Left renal pelvis (tissue), 4 donors: ENCODE data around the gene FAM187B. TPM values are rescaled to one million over a fixed set of nuclear protein-coding genes. Genes with fewer than 3 reads are reported as not detected.

Experiments
- DNase-seq, 4 donors: peaks; one replicate each; pipeline ENCODE4 v3.0.0-alpha.2; 2013; ENCODE audit warnings: low read depth in 4 of 4, low spot score in 3 of 4
- polyA plus RNA-seq, 4 donors: library from polyadenylated mRNA; unstranded; fragments of 120-200 nt; gene quantifications; one replicate each; pipeline ENCODE4 v1.2.1, GENCODE V29; 2013; ENCODE audit not compliant: insufficient read length in 4 of 4

The FAM187B gene
- polyA plus RNA-seq = not detected

- no peak for DNase-seq
Measured at GRCh38 chr19:35228177-35228930, at the start of gene FAM187B. Gene FAM187B (minus strand): TSS chr19:35228739. CDS start chr19:35228680, 59 bp downstream.

- DNase-seq = no peak
Measured at GRCh38 chr19:35276706-35277281, 48.3 kb upstream of the FAM187B start.

GRCh38 chr19:35274323-35274722, 45.8 kb upstream of the FAM187B start:
- DNase-seq = no peak

GRCh38 chr19:35273686-35274259, 45.2 kb upstream of the FAM187B start:
- no peak for DNase-seq

GRCh38 chr19:35272954-35273649, 44.6 kb upstream of the FAM187B start:
- no peak for DNase-seq

GRCh38 chr19:35272122-35272719, 43.7 kb upstream of the FAM187B start:
- DNase-seq = no peak

GRCh38 chr19:35271546-35271945, 43.0 kb upstream of the FAM187B start:
- no peak for DNase-seq

GRCh38 chr19:35270381-35270811, 41.9 kb upstream of the FAM187B start:
- no peak for DNase-seq

- peak; percentile 63 to 72 (median 68) for DNase-seq
Measured at GRCh38 chr19:35269438-35270117, 41.0 kb upstream of the FAM187B start.

- no peak for DNase-seq
Measured at GRCh38 chr19:35268536-35269437, 40.2 kb upstream of the FAM187B start, which contains the start of gene USF2. Gene USF2 (plus strand): TSS chr19:35268962. CDS start chr19:35269102, 140 bp downstream.

GRCh38 chr19:35267818-35268535, 39.4 kb upstream of the FAM187B start:
- peak in 2 of 4 donors; percentile 52 to 63 for DNase-seq

- peak in 1 of 4 donors; percentile 29 for DNase-seq
Measured at GRCh38 chr19:35267353-35267817, 38.8 kb upstream of the FAM187B start.

- DNase-seq = no peak
Measured at GRCh38 chr19:35266520-35267352, 38.2 kb upstream of the FAM187B start.

GRCh38 chr19:35265900-35266519, 37.5 kb upstream of the FAM187B start:
- no peak for DNase-seq

GRCh38 chr19:35265126-35265899, 36.8 kb upstream of the FAM187B start:
- DNase-seq = no peak
